Sigmoid colon (tissue), 7 donors: ENCODE data around the gene PATJ. TPM values are rescaled to one million over a fixed set of nuclear protein-coding genes. Genes with fewer than 3 reads are reported as not detected.
"Not testable (repeated sequence)": the region's sequence is repeated elsewhere in the genome, so short reads cannot be mapped to it uniquely, and the experiment has no call there.

Experiments used
- DNase-seq: peaks from one replicate; pipeline ENCODE4 v3.0.0-alpha.2; 2019
- H3K27ac ChIP-seq, 4 donors: fragments of 200-600 bp; sonication (generic); one replicate each; pipeline ENCODE4 v1.5.1; 2016 to 2019; ENCODE audit warnings: mild to moderate bottlenecking in 1 of 4
- H3K27me3 ChIP-seq, 3 donors: fragments of 200-600 bp; sonication (generic); one replicate each; pipeline ENCODE4 v1.5.1; 2019; ENCODE audit warnings: mild to moderate bottlenecking in 1 of 3
- H3K36me3 ChIP-seq, 4 donors: fragments of 200-600 bp; sonication (generic); one replicate each; pipeline ENCODE4 v1.5.1; 2016 to 2019
- H3K4me1 ChIP-seq, 4 donors: fragments of 200-600 bp; sonication (generic); one replicate each; pipeline ENCODE4 v1.5.1; 2017 to 2019
- H3K4me3 ChIP-seq, 4 donors: fragments of 200-600 bp; sonication (generic); one replicate each; pipeline ENCODE4 v1.5.1; 2017 to 2019; ENCODE audit warnings: mild to moderate bottlenecking in 2 of 4, moderate library complexity in 1 of 4
- H3K9me3 ChIP-seq, 4 donors: fragments of 200-600 bp in 3 of 4; sonication (generic) in 3 of 4; one replicate each; pipeline versions ENCODE4 v1.5.1 to v1.6.1; 2013 to 2019
- EP300 ChIP-seq, 4 donors: sonication (generic); formaldehyde crosslinking; IDR thresholded peaks; one replicate each; pipeline ENCODE4 v1.6.1; 2017; ENCODE audit warnings: antibody characterized with exemption in 4 of 4
- POLR2A ChIP-seq, 2 donors: fragments of 450-650 bp; IDR thresholded peaks; one replicate each; pipeline ENCODE4 v1.6.1; 2016; ENCODE audit warnings: antibody characterized with exemption in 2 of 2, mild to moderate bottlenecking in 2 of 2, moderate library complexity in 2 of 2
- POLR2AphosphoS5 ChIP-seq, 4 donors: sonication (generic); formaldehyde crosslinking; IDR thresholded peaks; one replicate each; pipeline ENCODE4 v1.6.1; 2017; ENCODE audit warnings: antibody characterized with exemption in 4 of 4
- WGBS, 2 donors: extraction: QIAGEN DNeasy Blood & Tissue Kit; methylation state at CpG; one replicate each; pipeline ENCODE4 v1.1.7; 2013; 5-methylcytosine and 5-hydroxymethylcytosine counted together
- intact Hi-C: fragments of 100-400 bp; cut with DNase I; formaldehyde crosslinking; loops from one replicate; pipeline ENCODE4 v1.15.1; 2023
- polyA plus RNA-seq, 3 donors: library from polyadenylated mRNA; stranded (reverse); fragments of 200-250 nt; gene quantifications; one replicate each; pipeline ENCODE4 v1.2.3, GENCODE V29; 2013
- total RNA-seq, 4 donors: library from RNA; depleted of rRNA; stranded (reverse); fragments of >200 nt; gene quantifications; one replicate each; pipeline ENCODE4 v1.1.0, GENCODE V29; 2016
- TF ChIP-seq, protein P1 (sequence below), 4 experiments: fragments of 450-650 bp in 3 of 4; fragments of 200-600 bp in 1 of 4; IDR thresholded peaks; one replicate each; pipeline ENCODE4 v1.5.1; 2016 to 2019; ENCODE audit warnings: antibody characterized with exemption in 4 of 4, mild to moderate bottlenecking in 3 of 4, moderate library complexity in 2 of 4
- donor health status: healthy with polysubstance abuse.
- donor health status: Bipolar disorder and iron deficiency.
- donor health status: healthy.

The PATJ gene
- total and polyA plus RNA-seq, 7 donors: 10.2 to 33.2 (median 21.3) TPM

DNA sequence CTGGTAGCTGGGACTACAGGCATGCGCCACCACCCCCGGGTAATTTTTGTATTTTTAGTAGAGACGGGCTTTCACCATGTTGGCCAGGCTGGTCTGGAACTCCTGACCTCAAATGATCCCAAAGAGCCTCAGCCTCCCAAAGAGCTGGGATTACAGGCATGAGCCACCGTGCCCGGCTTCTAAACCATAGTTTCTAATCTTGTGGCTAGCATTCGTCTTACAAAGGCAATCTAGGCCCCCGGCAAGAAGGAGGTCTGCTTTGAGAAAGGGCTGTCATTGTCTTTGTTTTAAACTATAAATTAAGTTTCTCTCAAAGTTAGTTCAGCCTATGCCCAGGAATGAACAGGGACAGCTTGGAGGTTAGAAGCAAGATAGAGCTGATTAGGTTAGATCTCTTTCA lies 442.1 kb downstream of the PATJ start:
- Histone ChIP-seq H3K36me3 (no peaks in the 10 kb centered on the region), H3K27me3 (no peaks in the 10 kb centered on the region), H3K9me3 (no peaks in the 10 kb centered on the region), H3K4me1 (no peaks in the 10 kb centered on the region), H3K27ac (no peak overlapping the region), H3K4me3 (no peak overlapping the region)
- DNase-seq: no peak
- intact Hi-C loops: no loop called here
- TF ChIP-seq EP300 (IDR thresholded peaks at IDR 0.05) (no peak), POLR2AphosphoS5 (IDR thresholded peaks at IDR 0.05) (no peak), POLR2A (IDR thresholded peaks at IDR 0.05) (no peak)
- TF ChIP-seq, protein P1, sequence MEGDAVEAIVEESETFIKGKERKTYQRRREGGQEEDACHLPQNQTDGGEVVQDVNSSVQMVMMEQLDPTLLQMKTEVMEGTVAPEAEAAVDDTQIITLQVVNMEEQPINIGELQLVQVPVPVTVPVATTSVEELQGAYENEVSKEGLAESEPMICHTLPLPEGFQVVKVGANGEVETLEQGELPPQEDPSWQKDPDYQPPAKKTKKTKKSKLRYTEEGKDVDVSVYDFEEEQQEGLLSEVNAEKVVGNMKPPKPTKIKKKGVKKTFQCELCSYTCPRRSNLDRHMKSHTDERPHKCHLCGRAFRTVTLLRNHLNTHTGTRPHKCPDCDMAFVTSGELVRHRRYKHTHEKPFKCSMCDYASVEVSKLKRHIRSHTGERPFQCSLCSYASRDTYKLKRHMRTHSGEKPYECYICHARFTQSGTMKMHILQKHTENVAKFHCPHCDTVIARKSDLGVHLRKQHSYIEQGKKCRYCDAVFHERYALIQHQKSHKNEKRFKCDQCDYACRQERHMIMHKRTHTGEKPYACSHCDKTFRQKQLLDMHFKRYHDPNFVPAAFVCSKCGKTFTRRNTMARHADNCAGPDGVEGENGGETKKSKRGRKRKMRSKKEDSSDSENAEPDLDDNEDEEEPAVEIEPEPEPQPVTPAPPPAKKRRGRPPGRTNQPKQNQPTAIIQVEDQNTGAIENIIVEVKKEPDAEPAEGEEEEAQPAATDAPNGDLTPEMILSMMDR (IDR thresholded peaks at IDR 0.05): no peak
- WGBS, 2 donors: 88 to 97% methylated on average over 7 of the region's 7 CpGs

DNA sequence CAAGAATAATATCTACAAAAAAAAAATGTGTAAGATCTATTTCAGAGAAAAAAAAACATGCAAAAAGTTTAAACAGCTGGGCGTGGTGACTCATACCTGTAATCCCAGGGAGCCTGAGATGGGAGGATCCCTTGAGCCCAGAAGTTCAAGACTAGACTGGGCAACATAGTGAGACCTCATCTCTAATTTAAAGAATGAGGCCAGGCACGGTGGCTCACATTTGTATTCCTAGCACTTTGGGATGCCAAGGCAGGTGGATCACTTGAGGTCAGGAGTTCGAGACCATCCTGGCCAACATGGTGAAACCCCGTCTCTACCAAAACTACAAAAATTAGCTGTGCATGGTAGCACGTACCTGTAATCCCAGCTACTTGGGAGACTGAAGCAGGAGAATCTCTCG lies 443.0 kb downstream of the PATJ start:
- H3K9me3 ChIP-seq, H3K4me1 ChIP-seq, H3K27me3 ChIP-seq, H3K36me3 ChIP-seq, intact Hi-C loops, H3K4me3 ChIP-seq, DNase-seq, H3K27ac ChIP-seq: not testable (repeated sequence)
- WGBS, 2 donors: 89 to 94% methylated on average over 6 of the region's 6 CpGs

DNA sequence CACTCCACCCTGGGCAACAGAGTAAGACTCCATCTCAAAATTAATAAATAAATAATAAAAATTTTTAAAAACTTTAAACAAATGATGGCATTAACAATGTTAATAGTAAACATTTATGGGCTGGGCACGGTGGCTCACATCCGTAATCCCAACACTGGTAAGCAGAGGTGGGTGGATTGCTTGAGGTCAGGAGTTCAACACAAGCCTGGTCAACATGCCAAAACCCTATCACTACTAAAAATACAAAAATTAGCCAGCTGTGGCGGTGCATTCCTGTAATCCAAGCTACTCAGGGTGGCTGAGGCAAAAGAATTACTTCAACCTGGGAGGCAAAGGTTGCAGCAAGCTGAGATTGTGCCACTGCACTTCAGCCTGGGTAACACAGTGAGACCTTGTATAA lies 443.4 kb downstream of the PATJ start:
- TF ChIP-seq POLR2AphosphoS5 (IDR thresholded peaks at IDR 0.05): no peak
- TF ChIP-seq EP300 (IDR thresholded peaks at IDR 0.05): no peak
- TF ChIP-seq POLR2A (IDR thresholded peaks at IDR 0.05): no peak
- TF ChIP-seq, protein P1 (IDR thresholded peaks at IDR 0.05): no peak
- DNase-seq: no peak
- Histone ChIP-seq H3K27ac (no peak overlapping the region), H3K9me3 (no peaks in the 10 kb centered on the region), H3K4me3 (no peak overlapping the region), H3K27me3 (no peaks in the 10 kb centered on the region), H3K36me3 (no peaks in the 10 kb centered on the region), H3K4me1 (no peaks in the 10 kb centered on the region)
- intact Hi-C loops: no loop called here
- whole genome bisulfite sequencing, 2 donors: 42 to 78% methylated on average over 3 of the region's 3 CpGs

DNA sequence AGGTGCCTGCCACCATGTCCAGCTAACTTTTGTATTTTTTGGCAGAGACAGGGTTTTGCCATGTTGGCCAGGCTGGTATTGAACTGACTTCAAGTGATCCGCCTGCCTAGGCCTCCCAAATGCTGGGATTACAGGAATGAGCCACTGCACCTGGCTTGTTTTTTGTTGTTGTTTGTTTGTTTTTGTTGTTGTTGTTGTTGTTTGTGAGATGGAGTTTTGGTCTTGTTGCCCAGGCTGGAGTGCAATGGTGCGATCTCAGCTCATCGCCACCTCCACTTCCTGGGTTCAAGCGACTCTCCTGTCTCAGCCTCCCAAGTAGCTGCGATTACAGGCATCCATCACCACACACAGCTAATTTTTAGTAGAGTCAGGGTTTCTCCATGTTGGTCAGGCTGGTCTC lies 445.3 kb downstream of the PATJ start:
- Histone ChIP-seq H3K27ac (no peak overlapping the region), H3K4me1 (no peaks in the 10 kb centered on the region), H3K9me3 (no peaks in the 10 kb centered on the region), H3K27me3 (no peaks in the 10 kb centered on the region), H3K36me3 (no peaks in the 10 kb centered on the region), H3K4me3 (no peak overlapping the region)
- DNase-seq: no peak
- intact Hi-C loops: no loop called here
- TF ChIP-seq, protein P1 (IDR thresholded peaks at IDR 0.05): no peak
- TF ChIP-seq POLR2A (IDR thresholded peaks at IDR 0.05): no peak
- whole genome bisulfite sequencing, 2 donors: 98 to 99% methylated on average over 5 of the region's 5 CpGs

DNA sequence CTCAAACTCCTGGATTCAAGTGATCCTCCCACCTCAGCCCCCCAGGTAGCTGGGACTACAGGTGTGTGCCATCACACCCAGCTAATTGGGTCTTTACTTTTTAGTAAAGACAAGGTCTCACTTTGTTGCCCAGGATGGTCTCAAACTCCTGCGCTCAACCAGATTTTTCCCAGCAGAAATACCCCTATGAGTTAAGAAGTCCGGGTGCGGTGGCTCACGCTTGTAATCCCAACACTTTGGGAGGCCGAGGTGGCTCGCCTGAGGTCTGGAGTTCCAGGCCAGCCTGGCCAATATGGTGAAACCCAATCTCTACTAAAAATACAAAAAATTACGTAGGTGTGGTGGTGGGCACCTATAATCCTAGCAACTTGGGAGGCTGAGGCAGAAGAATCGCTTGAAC lies 445.8 kb downstream of the PATJ start:
- no peak overlapping the region for H3K4me3 ChIP-seq
- intact Hi-C loops: no loop called here

More for the DNA sequence above, 445.8 kb downstream of the PATJ start:
- Histone ChIP-seq H3K27ac (no peak overlapping the region), H3K36me3 (no peaks in the 10 kb centered on the region), H3K4me1 (no peaks in the 10 kb centered on the region), H3K27me3 (no peaks in the 10 kb centered on the region), H3K9me3 (no peaks in the 10 kb centered on the region)
- WGBS, 2 donors: 96 to 98% methylated on average over 8 of the region's 8 CpGs
- no peak for TF ChIP-seq EP300 (IDR thresholded peaks at IDR 0.05)
- TF ChIP-seq, protein P1 (IDR thresholded peaks at IDR 0.05): no peak
- TF ChIP-seq POLR2AphosphoS5 (IDR thresholded peaks at IDR 0.05): no peak
- TF ChIP-seq POLR2A (IDR thresholded peaks at IDR 0.05): no peak
- no peak for DNase-seq
